Bronchial epithelial cell (primary cell): Measurements from ENCODE around the gene TAS1R3. TPM values are rescaled to one million over a fixed set of nuclear protein-coding genes. Genes with fewer than 3 reads are reported as not detected.

Experiments
- DNase-seq: peaks from one replicate; pipeline ENCODE4 v3.0.0-alpha.2; 2010; ENCODE audit warnings: low read depth
- FAIRE-seq: peaks from 2 replicates; lab custom pipeline; 2011; peaks lifted over from hg19 to GRCh38; lab: Jason Lieb, UNC
- H3K27me3 ChIP-seq: 2 replicates; pipeline ENCODE4 v1.5.1; 2011; ENCODE audit warnings: low read length; ENCODE audit not compliant: control insufficient read depth, insufficient read depth
- H3K36me3 ChIP-seq: 2 replicates; pipeline ENCODE4 v1.5.1; 2011; ENCODE audit warnings: low read length; ENCODE audit not compliant: control insufficient read depth, insufficient read depth
- H3K4me3 ChIP-seq: 2 replicates; pipeline ENCODE4 v1.5.1; 2011; ENCODE audit warnings: mild to moderate bottlenecking, low read depth, low read length, control low read depth
- total RNA-seq: library from RNA; depleted of rRNA; stranded (reverse); fragments of >200 nt; gene quantifications from 2 replicates; pipeline ENCODE4 v1.2.1, GENCODE V29; 2014
- TF ChIP-seq, protein P1 (sequence below): IDR thresholded peaks from 2 replicates; pipeline ENCODE4 v1.5.1; 2011; ENCODE audit warnings: mild to moderate bottlenecking, moderate library complexity, low read length, control low read depth, inconsistent platforms; ENCODE audit not compliant: insufficient read depth, severe bottlenecking

The TAS1R3 gene
- total RNA-seq, 1 donor from 2014 or later = 0.26 TPM

DNA sequence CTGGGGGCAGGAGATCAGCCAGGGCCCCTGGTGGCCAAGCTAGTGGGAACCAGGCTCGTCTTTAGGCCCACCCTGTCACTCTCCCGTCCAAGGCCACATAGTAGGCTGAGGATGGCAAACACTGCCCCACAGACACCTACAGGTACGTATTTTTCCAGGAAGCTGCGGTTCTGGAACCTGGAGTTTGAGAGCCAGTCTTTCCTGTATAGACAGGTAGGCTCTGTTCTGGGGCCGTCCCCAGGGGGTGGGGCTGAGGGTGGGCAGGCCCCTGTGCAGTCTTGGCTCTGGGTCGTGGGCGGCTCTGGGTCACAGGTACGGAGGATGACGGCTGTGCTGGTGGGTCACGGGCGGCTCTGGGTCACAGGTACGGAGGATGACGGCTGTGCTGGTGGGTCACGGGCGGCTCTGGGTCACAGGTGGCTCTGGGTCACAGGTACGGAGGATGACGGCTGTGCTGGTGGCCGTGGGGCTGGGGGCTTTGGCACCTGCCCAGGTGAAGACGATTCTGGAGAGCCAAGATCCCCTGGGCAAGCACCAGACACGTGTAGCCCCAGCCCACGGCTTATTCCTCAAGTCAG lies 20.5 kb upstream of the TAS1R3 start:
- DNase-seq (no peak), FAIRE-seq (no peak)
- Histone ChIP-seq H3K4me3 (no peak overlapping the region), H3K36me3 (peaks cover 34% of the 10 kb centered on the region), H3K27me3 (no peaks in the 10 kb centered on the region)
- TF ChIP-seq, protein P1, sequence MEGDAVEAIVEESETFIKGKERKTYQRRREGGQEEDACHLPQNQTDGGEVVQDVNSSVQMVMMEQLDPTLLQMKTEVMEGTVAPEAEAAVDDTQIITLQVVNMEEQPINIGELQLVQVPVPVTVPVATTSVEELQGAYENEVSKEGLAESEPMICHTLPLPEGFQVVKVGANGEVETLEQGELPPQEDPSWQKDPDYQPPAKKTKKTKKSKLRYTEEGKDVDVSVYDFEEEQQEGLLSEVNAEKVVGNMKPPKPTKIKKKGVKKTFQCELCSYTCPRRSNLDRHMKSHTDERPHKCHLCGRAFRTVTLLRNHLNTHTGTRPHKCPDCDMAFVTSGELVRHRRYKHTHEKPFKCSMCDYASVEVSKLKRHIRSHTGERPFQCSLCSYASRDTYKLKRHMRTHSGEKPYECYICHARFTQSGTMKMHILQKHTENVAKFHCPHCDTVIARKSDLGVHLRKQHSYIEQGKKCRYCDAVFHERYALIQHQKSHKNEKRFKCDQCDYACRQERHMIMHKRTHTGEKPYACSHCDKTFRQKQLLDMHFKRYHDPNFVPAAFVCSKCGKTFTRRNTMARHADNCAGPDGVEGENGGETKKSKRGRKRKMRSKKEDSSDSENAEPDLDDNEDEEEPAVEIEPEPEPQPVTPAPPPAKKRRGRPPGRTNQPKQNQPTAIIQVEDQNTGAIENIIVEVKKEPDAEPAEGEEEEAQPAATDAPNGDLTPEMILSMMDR = no peak

- DNase-seq (no peak), FAIRE-seq (no peak)
- TF ChIP-seq, protein P1 = no peak
- Histone ChIP-seq H3K4me3 (no peak overlapping the region), H3K36me3 (peaks cover 34% of the 10 kb centered on the region), H3K27me3 (no peaks in the 10 kb centered on the region)
These were observed 19.7 kb upstream of the TAS1R3 start for GRCh38 chr1:1311107-1312104.

DNA sequence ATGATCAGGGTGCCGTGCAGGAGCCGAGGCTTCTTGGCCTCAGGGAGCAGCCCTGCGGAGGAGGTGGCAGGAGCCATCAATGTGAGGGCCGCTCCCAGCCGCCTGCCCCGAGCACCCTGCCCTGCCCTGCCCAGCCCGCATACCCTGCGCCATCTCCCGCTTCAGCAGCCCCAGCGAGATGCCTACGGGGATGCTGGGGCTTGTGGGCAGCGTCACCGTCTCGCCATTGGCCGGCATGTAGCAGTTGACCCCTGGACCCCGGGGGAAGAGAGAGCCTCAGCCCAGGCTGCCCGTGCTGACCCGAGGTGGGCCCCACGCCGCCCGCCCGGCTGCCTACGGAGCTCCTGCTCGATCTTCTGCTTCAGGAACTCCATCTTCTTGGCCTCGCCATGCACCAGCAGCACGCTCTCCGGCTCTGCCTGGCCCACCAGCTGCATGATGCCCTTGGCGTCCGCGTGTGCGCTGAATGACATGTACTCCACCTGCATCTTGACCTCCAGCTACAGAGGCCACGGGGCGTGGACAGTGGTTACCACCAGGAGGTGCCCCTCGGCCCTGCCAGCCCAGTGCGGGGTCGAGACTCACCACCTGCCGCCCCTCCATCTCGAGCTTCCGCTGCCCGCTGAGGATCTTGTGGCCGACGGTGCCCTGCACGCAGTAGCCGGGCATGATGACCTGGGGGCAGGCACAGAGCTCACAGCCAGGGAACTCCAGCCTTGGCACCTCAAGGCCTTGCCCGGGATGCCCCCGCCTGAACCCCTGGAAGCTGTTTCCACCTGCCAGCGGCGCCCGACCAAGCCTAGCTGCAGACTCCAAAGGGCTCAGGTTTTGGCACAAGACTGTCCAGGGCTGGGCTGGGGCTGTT lies 18.4 kb upstream of the TAS1R3 start:
- H3K4me3 ChIP-seq = no peak overlapping the region
- H3K27me3 ChIP-seq = no peaks in the 10 kb centered on the region
- no peak for FAIRE-seq
- TF ChIP-seq, protein P1 = no peak
- no peak for DNase-seq
- peaks cover 34% of the 10 kb centered on the region for H3K36me3 ChIP-seq

GRCh38 chr1:1313500-1314236 lies 17.4 kb upstream of the TAS1R3 start:
- Histone ChIP-seq H3K36me3 (peaks cover 34% of the 10 kb centered on the region), H3K27me3 (no peaks in the 10 kb centered on the region), H3K4me3 (no peak overlapping the region)
- TF ChIP-seq, protein P1 = no peak
- no peak for DNase-seq
- no peak for FAIRE-seq

DNA sequence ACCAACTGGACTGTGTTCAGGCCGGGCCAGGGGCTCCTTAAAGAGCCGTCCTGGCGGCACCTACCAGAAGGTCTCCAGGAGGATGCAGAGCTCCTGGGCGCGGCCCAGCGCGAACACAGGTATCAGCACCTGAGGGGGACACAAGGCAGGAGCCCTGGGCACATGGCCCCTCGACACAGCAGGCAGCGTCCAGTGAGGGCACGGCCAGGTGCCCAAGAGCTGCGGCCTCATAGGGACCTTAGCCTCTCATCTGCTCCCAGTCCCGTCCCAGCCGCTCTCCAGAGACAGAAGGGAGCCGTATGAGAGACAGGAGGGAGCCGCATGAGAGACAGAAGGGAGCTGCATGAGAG lies 16.9 kb upstream of the TAS1R3 start:
- peaks cover 35% of the 10 kb centered on the region for H3K36me3 ChIP-seq
- H3K4me3 ChIP-seq = no peak overlapping the region
- FAIRE-seq = no peak
- no peaks in the 10 kb centered on the region for H3K27me3 ChIP-seq
- DNase-seq = no peak
- TF ChIP-seq, protein P1 = no peak
